ENCODE measurements around the gene PARD3.
"Not testable (repeated sequence)": the region's sequence is repeated elsewhere in the genome, so short reads cannot be mapped to it uniquely, and the experiment has no call there.

The PARD3 gene

GRCh38 chr10:34364253-34365037, 450.7 kb downstream of the PARD3 start:
- no peak for DNase-seq

- no peak for DNase-seq
These were observed 454.1 kb downstream of the PARD3 start for GRCh38 chr10:34360984-34361383.

- no peak for DNase-seq
These were observed 455.7 kb downstream of the PARD3 start for GRCh38 chr10:34359435-34359813.

- no peak for DNase-seq
These were observed 456.2 kb downstream of the PARD3 start for GRCh38 chr10:34358729-34359434.

GRCh38 chr10:34356463-34356862, 458.6 kb downstream of the PARD3 start:
- no peak for DNase-seq

- not testable (repeated sequence) for DNase-seq
These were observed 461.6 kb downstream of the PARD3 start for GRCh38 chr10:34353530-34353929.

GRCh38 chr10:34352599-34353204, 462.4 kb downstream of the PARD3 start:
- not testable (repeated sequence) for DNase-seq

GRCh38 chr10:34351161-34351560, 463.9 kb downstream of the PARD3 start:
- no peak for DNase-seq

GRCh38 chr10:34348917-34349485, 466.1 kb downstream of the PARD3 start:
- DNase-seq, result no peak

- no peak for DNase-seq
These were observed 467.1 kb downstream of the PARD3 start for GRCh38 chr10:34348021-34348420.

- DNase-seq, result no peak
These were observed 468.0 kb downstream of the PARD3 start for GRCh38 chr10:34347131-34347530.

- DNase-seq, result no peak
These were observed 468.5 kb downstream of the PARD3 start for GRCh38 chr10:34346516-34347100.

GRCh38 chr10:34345383-34345782, 469.7 kb downstream of the PARD3 start:
- DNase-seq, result no peak

- DNase-seq, result no peak
These were observed 471.3 kb downstream of the PARD3 start for GRCh38 chr10:34343764-34344163.

GRCh38 chr10:34341473-34341872, 473.6 kb downstream of the PARD3 start:
- no peak for DNase-seq

- no peak for DNase-seq
These were observed 474.2 kb downstream of the PARD3 start for GRCh38 chr10:34340934-34341333.

GRCh38 chr10:34339816-34340553, 475.1 kb downstream of the PARD3 start:
- DNase-seq, result no peak

GRCh38 chr10:34337917-34338316, 477.2 kb downstream of the PARD3 start:
- no peak for DNase-seq

GRCh38 chr10:34335960-34336690, 479.0 kb downstream of the PARD3 start:
- DNase-seq, result no peak

- DNase-seq, result no peak
These were observed 480.2 kb downstream of the PARD3 start for GRCh38 chr10:34334908-34335307.

GRCh38 chr10:34333513-34333912, 481.6 kb downstream of the PARD3 start:
- DNase-seq, result no peak

- no peak for DNase-seq
These were observed 487.9 kb downstream of the PARD3 start for GRCh38 chr10:34327184-34327583.
